Rectal smooth muscle tissue (tissue), 1 donor: ENCODE results near the gene SSBP4.

Experiments
- H3K27ac ChIP-seq: one replicate; pipeline ENCODE4 v1.7.0; 2013; ENCODE audit warnings: low read depth, low read length, inconsistent platforms
- H3K27me3 ChIP-seq: one replicate; pipeline ENCODE4 v1.7.0; 2013; ENCODE audit warnings: low read length; ENCODE audit not compliant: control insufficient read depth, insufficient read depth
- H3K36me3 ChIP-seq: one replicate; pipeline ENCODE4 v1.7.0; 2013; ENCODE audit warnings: low read length; ENCODE audit not compliant: control insufficient read depth, insufficient read depth
- H3K4me1 ChIP-seq: one replicate; pipeline ENCODE4 v1.7.0; 2013; ENCODE audit warnings: low read length; ENCODE audit not compliant: control insufficient read depth, insufficient read depth
- H3K4me3 ChIP-seq: one replicate; pipeline ENCODE4 v1.7.0; 2013; ENCODE audit warnings: low read length
- H3K9ac ChIP-seq: one replicate; pipeline ENCODE4 v1.7.0; 2013; ENCODE audit warnings: low read length

Gene SSBP4

DNA sequence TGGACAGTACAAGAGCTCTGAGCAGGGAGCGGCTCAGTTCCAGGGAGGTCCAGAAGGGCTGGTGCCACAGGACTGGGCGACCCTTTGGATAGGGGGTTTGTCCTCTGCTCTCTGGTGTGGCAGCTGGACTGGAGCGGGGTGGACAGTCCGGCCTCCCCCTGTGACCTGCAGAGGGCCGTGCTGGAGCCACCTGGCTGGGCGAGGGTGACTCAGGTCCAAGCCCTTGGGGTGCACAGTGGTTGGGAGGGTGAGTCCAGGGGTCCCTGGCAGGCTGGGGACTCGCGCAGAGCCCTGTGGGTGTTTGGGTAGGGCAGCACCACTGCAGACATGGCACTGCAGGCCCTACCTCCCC lies 7.2 kb downstream of the SSBP4 start:
- no peak overlapping the region for H3K9ac ChIP-seq
- no peaks in the 10 kb centered on the region for H3K36me3 ChIP-seq
- peak overlapping the region; percentile 73 for H3K27ac ChIP-seq
- H3K4me3 ChIP-seq: no peak overlapping the region
- no peaks in the 10 kb centered on the region for H3K27me3 ChIP-seq
- H3K4me1 ChIP-seq: peaks cover 18% of the 10 kb centered on the region

DNA sequence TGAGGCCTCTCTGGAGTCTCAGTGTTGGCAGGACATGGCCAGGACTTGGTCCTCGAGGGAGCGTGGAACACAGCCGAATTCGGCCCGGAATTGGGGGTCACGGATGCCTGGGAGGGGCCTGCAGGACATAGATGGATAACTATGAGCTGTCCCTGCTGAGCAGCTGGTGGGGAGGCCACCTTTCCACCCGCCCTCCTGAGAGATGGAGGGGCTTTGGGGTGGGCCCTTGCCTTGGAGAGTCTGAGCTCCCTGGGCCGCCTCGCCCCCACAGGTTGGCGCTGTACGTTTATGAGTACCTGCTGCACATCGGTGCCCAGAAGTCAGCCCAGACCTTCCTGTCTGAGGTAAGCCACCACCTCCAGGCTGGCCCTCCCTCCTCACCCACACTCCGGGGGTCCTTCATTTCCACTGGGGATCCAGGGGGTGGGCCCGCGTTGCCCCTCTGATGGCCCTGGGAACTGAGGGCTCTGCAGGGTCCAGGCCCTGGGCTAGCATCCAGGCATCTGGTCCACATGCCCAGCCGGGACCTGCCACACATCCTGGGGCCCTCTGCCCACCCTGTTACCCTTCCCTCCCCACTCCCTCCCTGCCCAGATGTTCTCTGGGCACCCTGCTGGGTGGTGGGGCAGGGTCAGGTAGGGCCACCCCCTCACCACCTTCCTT lies 8.0 kb downstream of the SSBP4 start:
- Histone ChIP-seq H3K27me3 (no peaks in the 10 kb centered on the region), H3K4me1 (peaks cover 18% of the 10 kb centered on the region), H3K9ac (no peak overlapping the region), H3K36me3 (no peaks in the 10 kb centered on the region), H3K4me3 (no peak overlapping the region), H3K27ac (no peak overlapping the region)

DNA sequence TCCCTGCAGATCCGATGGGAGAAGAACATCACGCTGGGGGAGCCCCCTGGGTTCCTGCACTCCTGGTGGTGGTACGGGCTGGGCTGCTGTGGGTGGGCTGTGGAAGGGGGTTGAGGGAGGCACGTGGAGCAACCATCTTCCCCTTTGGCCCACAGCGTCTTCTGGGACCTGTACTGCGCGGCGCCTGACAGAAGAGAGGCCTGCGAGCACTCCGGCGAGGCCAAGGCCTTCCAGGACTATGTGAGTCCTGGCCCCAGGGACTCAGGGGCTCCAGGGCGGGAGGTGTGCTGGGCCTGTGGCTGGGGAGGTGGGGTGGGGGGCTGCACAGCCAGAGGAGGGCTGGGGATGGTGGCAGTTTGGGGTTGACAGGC lies 8.5 kb downstream of the SSBP4 start:
- Histone ChIP-seq H3K27ac (no peak overlapping the region), H3K4me1 (peaks cover 18% of the 10 kb centered on the region), H3K4me3 (no peak overlapping the region), H3K9ac (no peak overlapping the region), H3K36me3 (no peaks in the 10 kb centered on the region), H3K27me3 (no peaks in the 10 kb centered on the region)

DNA sequence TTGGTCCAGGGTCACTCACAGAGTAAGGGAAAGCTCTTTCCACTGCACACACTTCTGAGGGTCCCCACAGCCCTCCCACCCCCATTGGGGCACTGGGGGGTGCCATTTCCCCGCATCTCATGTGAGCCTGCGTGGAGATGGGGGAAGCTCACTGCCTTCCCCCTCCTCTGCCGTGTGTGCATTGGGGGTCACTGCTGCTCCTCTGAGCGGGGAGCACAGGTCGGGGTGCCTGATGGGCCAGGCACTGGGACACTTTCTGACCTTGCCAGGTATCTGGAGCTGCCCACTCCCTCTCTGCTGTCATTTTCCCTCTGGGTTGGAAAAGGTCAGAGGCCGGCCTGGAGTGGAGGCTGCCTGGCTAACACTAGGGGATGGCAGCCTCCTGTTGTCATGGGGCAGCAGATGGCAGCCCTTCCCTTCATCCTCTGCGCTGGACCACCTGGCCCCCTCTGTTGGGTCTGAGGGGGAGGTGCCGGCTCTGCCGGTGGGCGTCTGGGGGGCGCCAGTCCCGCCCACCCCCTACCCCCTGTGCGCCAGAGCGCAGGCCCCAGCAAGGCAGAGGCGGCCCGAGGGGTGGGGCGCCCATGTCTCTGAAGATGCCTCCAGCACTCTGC lies 9.1 kb downstream of the SSBP4 start:
- Histone ChIP-seq H3K4me1 (peaks cover 18% of the 10 kb centered on the region), H3K27ac (no peak overlapping the region), H3K4me3 (no peak overlapping the region), H3K27me3 (no peaks in the 10 kb centered on the region), H3K9ac (no peak overlapping the region), H3K36me3 (no peaks in the 10 kb centered on the region)

DNA sequence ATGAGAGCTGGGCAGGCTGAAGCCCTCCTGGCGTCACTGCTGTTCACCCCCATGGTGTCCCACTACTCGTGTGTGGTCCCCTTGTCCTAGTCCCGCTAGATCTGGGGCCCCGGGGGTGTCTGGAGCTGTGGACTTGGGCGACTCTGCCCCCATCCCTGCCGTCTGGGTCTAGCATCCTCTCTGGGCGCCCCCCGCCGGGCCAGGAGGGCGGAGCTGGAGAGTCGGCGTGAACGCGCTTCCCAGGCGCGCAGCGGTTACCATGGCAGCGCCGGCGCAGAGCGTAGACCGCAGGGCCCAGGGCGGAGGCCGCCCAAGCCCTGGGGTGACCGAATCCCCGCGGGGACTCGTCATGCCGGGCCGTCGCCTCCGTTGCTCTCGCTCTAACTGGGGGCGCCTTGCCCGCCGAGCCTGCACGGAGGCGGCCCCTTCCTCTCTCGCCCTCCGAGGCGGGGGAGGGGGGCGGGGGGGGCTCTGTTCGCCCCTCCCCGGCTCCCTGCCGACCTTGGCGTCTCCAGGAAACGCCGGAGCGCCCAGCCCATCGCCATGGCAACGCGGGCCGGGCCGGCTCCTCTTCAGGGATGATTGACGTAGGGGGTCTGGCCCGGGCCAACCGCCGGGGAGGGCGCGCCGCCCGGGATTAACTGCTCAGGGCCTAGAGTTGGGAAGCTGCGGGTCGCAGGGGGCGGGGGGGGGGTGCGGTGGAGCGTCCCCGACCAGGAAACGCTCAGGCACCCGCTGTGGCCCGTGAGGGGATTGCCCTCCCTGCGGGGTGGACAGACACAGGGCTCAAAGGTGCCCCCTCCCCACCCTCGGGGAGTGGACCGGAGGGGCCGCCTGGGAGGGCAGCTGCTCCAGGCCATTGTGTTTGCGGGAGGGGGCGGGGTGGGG lies 9.8 kb downstream of the SSBP4 start:
- H3K27ac ChIP-seq: peak overlapping the region; percentile 32
- H3K4me3 ChIP-seq: peak overlapping the region; percentile 46
- no peak overlapping the region for H3K9ac ChIP-seq
- peaks cover 15% of the 10 kb centered on the region for H3K4me1 ChIP-seq
- no peaks in the 10 kb centered on the region for H3K36me3 ChIP-seq
- no peaks in the 10 kb centered on the region for H3K27me3 ChIP-seq

DNA sequence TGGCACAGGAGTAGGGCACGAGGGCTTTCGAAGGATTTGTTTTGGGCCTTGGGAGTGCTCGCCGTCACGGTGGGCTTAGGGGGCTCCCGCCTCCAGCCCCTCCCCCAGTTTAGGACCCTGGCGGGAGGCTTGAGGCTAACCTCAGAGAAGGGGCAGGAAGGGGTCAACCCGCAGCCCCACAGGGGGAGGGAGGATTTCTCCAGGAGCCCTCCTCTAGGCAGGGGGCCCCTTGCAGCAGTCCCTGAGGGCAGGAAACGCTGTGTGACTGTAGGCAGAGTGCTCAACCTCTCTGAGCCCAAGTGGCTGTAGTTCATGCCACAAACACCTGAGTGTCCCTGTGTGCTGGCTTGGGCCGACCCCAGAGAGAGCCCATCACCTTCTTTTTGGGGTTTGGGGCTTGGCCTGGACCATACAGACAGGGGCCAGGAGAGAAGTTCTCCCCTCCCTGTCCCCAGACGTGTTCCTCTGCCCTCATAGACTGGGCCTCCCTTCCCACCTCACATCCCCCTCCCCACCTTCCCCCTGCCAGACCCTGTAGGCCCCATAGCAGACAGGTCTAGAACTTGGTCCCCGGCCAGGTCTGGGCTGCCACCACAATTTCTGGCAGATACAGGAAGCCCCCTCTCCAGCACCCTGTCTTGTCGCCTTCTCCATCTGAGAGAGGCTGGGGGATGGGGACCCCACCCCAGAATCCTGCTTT lies 10.7 kb downstream of the SSBP4 start:
- H3K4me3 ChIP-seq: no peak overlapping the region
- H3K4me1 ChIP-seq: peaks cover 15% of the 10 kb centered on the region
- no peaks in the 10 kb centered on the region for H3K27me3 ChIP-seq
- no peak overlapping the region for H3K9ac ChIP-seq
- no peak overlapping the region for H3K27ac ChIP-seq
- H3K36me3 ChIP-seq: no peaks in the 10 kb centered on the region

DNA sequence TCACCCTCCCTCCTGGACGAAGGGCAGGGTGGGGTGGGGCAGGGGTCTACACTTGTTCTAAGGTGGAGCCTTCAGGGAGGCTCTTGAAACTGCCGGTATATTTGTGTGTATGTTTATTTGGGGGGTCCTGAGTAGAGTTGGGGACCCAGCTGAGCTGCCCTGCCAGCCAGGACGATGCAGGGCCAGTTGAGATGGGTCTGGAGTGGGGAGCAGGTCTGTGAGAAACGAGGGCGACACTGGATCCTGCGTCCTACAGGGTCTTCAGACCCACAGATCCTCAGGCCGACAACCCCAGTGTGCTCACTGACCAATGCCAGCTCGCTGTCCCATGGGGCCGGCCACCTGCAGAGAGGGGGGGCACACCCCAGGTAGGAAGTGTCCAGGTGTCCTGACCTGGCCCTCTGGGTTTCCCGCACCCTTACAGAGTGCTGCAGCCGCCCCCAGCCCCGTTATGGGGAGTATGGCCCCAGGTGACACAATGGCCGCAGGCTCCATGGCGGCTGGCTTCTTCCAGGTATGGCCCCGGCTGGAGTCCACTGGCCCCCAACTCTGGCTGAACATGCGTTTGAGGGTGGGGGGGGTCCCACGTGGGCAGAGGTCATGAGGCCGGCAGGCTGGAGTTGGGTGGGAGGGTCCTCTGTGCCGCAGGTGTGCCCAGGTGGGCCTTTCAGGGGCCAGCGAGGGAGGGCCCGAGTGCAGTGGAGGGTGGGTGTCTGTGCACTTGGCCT lies 11.4 kb downstream of the SSBP4 start:
- H3K4me3 ChIP-seq: no peak overlapping the region
- H3K36me3 ChIP-seq: no peaks in the 10 kb centered on the region
- peaks cover 12% of the 10 kb centered on the region for H3K4me1 ChIP-seq
- H3K27ac ChIP-seq: no peak overlapping the region
- H3K9ac ChIP-seq: no peak overlapping the region
- no peaks in the 10 kb centered on the region for H3K27me3 ChIP-seq

DNA sequence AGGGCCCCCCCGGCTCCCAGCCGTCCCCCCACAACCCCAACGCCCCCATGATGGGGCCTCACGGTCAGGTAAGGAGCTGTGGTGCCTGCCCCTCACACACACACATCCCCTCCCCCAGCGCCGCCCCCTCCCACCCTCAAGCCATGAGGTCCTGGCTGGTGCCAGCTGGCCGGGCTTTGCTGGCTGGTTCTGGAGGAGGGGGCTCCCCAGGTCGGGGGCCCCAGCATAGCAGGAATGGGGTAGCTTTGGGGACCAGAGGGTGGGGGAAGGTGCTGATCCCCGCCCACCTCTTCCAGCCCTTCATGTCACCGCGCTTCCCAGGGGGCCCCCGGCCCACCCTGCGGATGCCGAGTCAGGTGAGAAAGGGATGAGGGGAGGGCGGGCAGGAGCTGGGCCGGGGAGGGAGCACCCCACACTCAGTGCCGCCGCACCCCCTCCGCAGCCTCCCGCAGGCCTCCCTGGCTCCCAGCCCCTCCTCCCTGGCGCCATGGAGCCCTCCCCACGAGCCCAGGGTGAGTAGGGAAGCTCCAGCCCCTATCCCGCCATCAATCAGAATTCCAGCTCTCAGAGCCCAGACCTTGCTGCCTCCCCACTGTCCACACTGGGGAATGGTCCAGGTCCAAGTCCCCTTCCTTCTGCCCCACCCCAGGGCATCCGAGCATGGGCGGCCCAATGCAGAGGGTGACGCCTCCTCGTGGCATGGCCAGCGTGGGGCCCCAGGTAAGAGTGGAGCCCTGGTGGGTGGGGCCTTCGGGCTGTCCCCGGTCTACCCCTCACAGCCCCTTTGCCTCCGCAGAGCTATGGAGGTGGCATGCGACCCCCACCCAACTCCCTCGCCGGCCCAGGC lies 12.4 kb downstream of the SSBP4 start:
- H3K4me3 ChIP-seq: no peak overlapping the region
- no peak overlapping the region for H3K9ac ChIP-seq
- no peaks in the 10 kb centered on the region for H3K36me3 ChIP-seq
- peaks cover 2% of the 10 kb centered on the region for H3K27me3 ChIP-seq
- no peak overlapping the region for H3K27ac ChIP-seq
- peaks cover 3% of the 10 kb centered on the region for H3K4me1 ChIP-seq

DNA sequence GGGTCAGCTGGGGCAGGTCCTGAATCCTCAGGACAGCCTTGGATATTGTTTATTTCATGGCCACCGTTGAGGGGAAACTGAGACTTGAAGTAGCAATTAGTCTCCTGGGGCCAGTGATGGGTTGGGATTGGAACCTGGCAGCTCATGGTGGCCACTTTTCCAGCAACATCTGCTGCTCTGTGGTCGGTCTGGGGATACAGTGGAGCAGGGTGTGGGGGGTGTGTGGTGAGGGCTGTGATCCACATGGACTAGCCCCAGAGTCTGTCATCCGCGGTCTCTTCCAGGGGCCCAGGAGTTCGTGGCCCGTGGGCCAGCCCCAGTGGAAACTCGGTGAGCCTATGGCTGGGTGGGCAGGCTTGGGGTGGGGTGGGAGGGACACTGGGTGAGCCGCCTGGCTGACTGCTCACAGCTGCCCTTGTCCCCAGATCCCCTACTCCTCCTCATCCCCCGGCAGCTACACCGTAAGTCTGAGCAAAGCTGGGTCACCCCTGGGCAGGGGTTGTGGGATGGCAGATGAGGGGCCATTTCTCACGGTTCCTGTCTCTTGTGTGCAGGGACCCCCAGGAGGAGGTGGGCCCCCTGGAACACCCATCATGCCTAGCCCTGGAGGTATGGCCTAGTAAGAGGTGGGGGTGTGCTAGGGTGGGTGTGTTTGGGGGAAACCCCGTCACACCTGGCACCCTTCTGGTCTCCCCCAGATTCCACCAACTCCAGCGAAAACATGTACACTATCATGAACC lies 13.2 kb downstream of the SSBP4 start:
- H3K9ac ChIP-seq: no peak overlapping the region
- peaks cover 3% of the 10 kb centered on the region for H3K27me3 ChIP-seq
- no peak overlapping the region for H3K27ac ChIP-seq
- H3K36me3 ChIP-seq: no peaks in the 10 kb centered on the region
- peaks cover 3% of the 10 kb centered on the region for H3K4me1 ChIP-seq
- H3K4me3 ChIP-seq: peak overlapping the region; percentile 52

DNA sequence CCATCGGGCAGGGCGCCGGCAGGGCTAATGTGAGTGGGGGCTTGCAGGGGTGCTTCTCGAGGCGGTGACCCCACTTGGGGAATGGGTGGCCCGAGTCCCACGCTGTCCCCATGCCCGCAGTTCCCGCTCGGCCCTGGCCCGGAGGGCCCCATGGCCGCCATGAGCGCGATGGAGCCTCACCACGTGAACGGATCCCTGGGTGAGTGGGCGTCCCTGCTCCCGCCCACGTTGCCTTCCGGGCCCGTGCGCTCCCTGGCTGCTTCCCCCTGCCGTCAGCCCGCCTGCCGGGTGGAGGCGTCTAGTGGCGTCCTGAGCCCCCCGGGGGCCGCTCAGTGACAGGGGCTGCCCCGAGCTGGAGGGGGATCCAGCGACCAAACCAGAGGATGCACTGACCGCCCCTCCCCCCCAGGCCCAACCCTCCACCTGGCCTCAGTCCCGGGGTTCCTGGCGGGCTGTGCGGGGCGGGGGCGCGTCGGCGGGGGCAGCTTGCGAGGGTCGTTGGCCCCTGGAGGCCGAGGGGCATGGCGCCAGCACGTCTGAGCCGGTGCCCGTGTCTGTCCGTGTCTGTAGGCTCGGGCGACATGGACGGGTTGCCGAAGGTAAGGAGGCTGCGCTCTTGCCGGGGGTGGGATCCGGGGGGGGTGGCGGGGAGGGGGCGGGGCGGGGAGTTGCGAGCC lies 14.0 kb downstream of the SSBP4 start:
- Histone ChIP-seq H3K4me1 (peaks cover 3% of the 10 kb centered on the region), H3K27ac (no peak overlapping the region), H3K9ac (no peak overlapping the region), H3K36me3 (no peaks in the 10 kb centered on the region), H3K27me3 (peaks cover 3% of the 10 kb centered on the region), H3K4me3 (peak overlapping the region; percentile 52)
